H54 (cell line): ENCODE results near the gene STBD1.

Experiments
- DNase-seq: peaks from one replicate; pipeline ENCODE4 v3.0.0; 2011; ENCODE audit warnings: low spot score, mixed read lengths; ENCODE audit not compliant: insufficient read length
- FAIRE-seq: peaks from 3 replicates; lab custom pipeline; 2011; peaks lifted over from hg19 to GRCh38; lab: Jason Lieb, UNC
- POLR2A ChIP-seq: IDR thresholded peaks from 2 replicates; pipeline ENCODE4 v1.6.1; 2011; ENCODE audit warnings: low read depth, mild to moderate bottlenecking, low read length

The STBD1 gene

DNA sequence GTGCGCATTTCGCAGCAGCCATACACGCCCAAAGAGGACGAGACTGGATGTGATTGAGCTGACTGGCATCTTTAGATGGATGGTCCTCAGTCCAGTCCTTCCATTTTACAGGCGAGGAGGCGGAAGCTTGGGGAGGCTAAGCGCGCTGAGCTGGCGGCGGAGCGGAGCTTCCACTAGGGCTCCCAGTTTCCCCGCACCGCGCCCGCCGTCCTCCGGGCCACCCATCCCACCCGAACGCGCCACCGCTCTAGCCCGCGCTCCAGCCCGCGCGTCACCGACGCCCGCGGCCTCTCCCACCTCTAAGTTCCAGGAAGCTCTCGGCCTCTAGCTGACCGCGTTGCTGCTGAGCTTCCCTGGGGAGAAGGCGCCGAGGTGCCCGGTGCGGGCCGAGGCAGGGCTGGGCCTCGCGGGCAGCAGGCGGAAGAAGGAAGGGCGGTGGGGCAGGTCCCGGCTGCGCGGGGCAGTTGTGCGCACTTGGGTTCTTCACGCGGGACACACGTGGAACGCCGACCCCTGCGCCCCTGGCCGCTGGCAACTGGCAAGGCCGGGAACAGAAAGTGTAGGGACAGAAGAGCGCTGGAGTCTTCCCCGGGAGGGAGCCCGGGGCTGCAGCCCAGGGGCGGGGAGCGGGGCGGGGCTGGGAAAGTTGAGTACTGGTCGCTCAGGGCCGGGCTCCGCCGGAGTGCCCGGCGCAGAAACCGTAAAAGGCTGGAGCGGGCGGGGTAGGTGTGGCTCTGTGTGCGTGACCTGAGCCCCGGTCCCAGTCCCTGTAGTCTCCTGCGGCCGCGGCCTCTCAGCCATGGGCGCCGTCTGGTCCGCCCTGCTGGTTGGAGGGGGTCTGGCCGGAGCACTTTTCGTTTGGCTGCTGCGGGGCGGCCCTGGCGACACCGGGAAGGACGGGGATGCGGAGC, at the start of gene STBD1:
Gene STBD1, plus strand, starts transcription at position 763 of the 911 bp plus-strand sequence. Its CDS starts 37 bp downstream, at position 800.
- FAIRE-seq: no peak
- peak; percentile 45 for DNase-seq
- peak; percentile 58 for TF ChIP-seq POLR2A

DNA sequence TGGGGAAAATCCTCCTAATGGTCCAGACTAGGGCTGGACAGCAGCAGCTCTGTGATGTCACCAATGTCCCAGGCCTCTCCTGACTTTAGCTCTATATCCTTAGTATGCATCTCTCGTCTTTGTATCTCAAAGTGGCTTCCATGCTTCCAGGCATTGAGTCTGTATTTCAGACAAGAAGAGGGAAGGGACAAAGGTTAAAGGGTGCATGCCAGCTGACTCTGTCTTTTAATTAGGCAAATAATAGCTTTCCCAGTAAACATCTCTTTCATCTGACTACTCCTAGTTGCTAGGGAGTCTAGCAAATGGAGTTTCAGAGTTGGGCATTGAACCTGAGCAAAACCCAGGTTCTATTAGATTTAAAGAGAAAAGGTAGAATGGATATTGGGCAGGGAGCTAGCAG, 49.6 kb upstream of the STBD1 start:
- no peak for DNase-seq
- TF ChIP-seq POLR2A: no peak
- no peak for FAIRE-seq

DNA sequence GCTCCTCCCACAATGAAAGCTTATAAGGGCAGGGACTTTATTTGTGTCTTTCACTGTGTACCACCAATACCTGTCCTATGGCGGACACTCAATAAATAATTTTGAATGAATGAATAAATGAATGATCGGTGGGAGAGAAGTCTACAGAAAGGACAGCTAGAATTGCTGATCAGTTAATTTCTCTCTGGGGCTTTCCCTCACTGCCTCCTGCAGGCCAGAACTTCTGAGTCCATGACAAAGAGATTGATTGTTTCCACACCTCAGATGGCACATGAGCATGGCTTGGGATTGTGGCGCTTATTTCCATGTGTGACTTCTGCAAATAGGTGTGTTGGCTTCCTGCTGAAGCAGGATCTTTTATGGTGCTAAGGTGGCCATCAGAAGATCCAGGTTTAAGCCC, 48.7 kb upstream of the STBD1 start:
- no peak for FAIRE-seq

DNA sequence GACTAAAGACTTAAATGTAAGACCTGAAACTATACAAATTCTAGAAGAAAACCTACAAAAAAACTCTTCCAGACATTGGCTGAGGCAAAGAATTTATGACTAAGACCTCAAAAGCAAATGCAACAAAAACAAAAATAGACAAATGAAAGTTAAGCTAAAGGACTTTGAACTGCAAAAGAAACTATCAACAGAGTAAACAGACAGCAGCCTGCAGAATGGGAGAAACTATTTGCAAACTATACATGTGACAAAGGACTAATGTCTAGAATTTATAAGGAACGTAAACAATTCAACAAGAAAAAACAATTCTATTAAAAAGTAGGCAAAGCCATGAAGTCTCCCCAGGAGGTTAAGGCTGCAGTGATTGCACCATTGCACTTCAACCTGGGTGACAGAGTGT, 46.0 kb upstream of the STBD1 start:
- FAIRE-seq: no peak
- DNase-seq: no peak
- no peak for TF ChIP-seq POLR2A

More for the DNA sequence above, 48.7 kb upstream of the STBD1 start:
- DNase-seq: no peak
- TF ChIP-seq POLR2A: no peak

DNA sequence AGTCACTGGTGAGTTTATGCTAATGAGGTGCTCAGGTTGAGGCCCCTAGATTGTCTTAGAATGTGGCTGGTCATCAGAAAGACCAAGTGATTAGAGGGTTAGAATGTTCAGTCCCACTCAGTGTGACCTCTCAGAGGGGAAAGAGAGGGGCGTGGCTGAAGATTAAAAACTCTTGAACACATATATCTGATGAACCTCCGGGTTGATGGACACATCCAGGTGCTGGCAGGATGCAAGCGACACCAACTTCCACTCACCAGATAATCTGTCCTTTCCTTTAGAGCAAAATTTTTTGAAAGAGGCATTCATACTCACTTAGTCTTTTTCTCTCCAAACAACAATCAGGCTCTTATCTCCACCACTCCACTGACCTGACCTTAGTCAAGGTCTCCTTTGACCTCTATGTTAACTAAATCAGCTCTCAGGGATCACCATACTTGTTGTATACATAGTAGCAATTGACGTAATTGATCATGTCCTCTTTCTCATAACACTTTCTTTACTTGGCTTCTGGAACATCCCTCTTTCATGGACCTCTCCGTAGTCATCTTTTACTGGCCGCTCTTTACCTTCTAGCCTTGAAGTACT, 40.8 kb upstream of the STBD1 start:
- DNase-seq (no peak), FAIRE-seq (no peak)
- TF ChIP-seq POLR2A: no peak

DNA sequence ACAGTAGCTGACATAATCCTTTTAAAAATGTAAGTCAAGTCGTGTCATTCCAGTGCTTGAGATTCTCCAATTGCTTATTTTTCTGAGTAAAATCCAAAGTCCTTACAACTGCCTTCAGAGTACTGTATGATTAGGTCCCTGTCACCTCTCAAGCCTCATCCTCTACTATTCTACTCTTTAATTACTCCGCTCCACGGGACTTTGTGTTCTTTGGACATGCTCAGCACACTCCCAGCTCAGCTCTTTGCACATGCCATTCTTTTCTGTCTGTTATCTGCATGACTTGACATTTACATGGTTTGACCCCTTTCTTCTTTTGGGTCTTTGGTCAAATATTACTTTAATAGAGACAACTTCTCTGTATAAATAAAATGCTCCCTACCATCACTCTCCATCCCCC, 39.9 kb upstream of the STBD1 start:
- no peak for TF ChIP-seq POLR2A
- FAIRE-seq (no peak), DNase-seq (no peak)

DNA sequence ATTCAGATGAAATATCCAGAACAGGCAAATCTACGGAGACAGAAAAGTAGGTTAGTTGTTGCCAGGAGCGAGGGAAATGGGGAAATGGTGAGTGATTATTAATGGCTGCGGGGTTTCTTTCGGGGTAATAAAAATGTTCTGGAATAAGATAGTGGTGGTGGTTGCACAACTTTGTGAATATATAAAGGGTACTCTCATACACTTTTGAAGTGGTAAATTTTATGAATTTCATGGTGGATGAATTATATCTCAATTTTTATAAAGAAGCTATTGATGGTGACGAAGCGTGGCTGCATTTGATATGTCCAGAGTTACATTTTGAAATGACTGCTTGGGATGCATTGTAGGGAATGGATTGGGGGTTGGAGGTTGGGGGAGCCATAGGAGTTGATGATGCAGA, 38.7 kb upstream of the STBD1 start:
- TF ChIP-seq POLR2A: no peak
- DNase-seq: no peak
- FAIRE-seq: no peak

DNA sequence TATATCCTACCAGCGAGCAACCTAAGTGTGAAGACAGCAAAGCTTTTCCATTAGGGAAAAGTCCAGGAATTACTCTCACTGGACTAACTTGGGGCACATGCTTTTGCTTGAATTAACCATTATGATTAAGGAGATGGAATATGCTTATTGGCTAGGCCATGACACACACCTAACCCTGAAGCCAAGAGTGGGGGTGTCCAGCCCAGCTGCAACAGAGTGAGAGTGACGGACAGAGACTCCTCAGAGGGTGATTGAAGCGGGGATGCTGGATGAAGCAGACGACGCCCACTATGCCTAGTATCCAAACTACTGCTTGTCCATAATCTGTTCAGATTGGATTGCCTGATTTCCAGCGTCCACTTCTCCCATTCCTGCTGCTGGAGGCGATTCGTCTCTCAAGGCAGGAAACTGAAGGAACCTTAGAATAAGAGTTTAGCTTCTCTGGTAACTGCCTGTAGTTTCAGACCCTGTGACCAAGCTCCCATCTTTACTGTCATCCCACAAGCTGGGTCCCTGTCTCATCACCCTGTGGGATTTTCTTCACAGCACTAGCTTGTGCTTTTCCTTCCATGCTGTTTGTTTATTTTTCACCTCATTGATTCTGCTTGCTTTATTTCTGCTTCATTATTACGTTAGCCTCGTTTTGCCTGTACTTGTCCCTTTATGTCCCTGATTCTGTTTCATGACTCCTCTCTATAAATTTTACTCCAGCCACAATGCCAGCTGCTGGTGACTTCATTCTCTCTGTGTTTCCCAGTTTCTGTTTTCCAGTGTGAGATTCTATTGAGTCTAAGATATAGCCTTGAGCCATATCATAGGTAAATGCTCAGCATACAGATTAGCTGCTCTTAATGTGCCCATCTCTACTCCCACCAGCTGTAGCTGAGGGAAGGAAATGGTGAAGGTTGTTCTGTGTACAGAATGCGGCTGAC, 36.0 kb upstream of the STBD1 start:
- DNase-seq (no peak), FAIRE-seq (no peak)
- TF ChIP-seq POLR2A: no peak

DNA sequence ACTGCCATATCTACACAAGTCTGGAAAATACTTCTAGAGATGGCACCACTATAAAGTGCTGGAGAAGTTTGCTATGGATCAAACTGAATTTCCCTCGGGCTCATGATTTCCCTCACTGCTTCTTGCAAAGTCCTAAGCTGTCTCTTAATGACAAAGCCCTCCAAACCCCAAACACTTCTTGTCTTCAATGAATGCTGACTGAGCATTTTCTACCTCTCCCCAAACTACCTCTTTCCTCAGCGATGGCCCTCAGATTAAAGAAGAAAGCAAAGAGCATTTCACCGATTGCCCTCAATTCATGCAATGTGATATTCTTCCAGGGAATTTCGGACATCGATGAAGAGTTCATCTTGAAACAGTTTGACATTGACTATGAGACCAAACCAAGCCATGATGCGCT, 35.3 kb upstream of the STBD1 start:
- no peak for TF ChIP-seq POLR2A

DNA sequence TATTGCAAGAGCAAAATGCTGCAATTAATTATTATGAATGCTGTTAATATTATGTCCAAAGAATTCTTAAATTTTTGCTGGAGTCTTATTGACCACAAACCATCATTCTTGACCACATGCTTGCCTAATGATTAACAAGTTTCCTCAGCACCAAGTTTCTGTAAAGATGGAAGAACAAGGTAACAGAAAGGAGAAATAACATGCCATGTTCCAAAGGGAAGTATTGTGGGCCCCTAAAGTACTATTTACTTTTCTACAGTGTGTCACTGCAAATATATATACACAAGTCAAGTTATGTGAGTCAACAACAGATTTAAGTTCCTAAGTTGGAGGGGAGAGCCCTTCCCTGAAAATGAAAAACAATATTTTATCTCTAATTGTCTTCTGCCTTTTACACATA, 34.5 kb upstream of the STBD1 start:
- FAIRE-seq: no peak
- no peak for TF ChIP-seq POLR2A
- no peak for DNase-seq

More for the DNA sequence above, 35.3 kb upstream of the STBD1 start:
- DNase-seq: no peak
- no peak for FAIRE-seq

DNA sequence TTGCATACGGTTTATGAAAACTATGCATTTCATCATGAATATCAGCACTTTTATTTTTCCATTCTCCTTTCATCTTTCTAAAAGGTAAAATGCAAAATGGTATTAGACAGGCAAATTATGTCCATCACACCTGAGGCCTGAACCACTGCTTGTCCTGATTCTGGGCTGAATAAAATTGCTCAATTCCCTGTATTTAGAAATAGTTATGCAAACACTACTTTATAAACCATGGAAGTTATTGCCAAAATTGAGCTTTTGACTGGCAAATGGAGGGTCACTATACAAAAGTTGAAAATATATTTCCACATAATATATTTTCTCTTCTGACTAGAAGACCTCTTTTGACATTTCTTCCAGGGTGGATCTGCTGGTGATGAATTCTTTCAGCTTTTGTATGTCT, 34.0 kb upstream of the STBD1 start:
- FAIRE-seq (no peak), DNase-seq (no peak)
- TF ChIP-seq POLR2A: no peak

DNA sequence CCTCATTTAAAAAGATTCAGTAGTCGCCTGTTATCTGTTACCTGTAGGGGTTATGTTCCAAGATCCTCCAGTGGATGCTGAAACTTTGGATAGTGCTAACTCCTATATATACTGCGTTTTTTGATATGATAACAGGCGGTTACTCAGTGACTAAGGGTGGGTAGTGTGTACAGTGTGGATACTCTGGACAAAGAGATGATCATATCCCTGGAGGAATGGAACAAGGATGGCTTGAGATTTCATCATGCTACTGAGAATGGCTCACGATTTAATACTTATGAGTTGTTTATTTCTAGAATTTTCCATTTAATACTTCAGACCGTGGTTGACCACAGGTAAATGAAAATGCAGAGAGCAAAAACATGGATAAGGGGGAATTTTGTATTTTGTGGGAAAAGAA, 33.5 kb upstream of the STBD1 start:
- DNase-seq (no peak), FAIRE-seq (no peak)
- no peak for TF ChIP-seq POLR2A

DNA sequence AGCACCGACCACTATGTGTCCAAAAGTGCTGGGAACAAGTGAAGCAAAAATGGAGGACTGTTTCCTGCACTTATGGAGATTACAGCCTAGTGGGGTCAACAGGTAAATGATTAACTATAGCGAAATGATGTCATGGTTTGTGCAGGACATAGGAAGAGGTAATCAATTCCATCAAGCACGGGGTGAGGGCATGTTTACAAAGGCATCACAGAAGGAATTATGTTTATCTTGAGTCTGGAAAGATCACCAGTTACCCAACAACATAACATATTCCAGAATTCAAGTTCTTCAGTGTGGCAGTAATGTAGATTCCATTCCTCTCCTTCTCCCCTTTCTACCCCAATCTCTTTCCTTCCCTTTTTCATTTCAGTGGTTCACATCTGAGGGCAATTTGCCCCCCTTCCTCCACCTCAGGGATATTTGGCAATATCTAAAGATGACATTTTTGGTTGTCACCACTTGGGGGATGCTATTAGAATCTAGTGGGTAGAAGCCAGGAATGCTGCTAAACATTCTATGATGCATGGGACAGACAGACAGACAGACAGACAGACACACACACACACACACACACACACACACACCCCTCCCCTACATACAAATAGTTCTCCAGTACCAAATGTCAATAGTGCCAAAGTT, 30.9 kb upstream of the STBD1 start:
- no peak for TF ChIP-seq POLR2A
- no peak for FAIRE-seq
- DNase-seq: no peak
